Activated CD8-positive, alpha-beta T cell treated with anti-CD3 and anti-CD28 coated beads for 36 hours (primary cell): Measurements from ENCODE around the gene SSTR4. TPM values are rescaled to one million over a fixed set of nuclear protein-coding genes. Genes with fewer than 3 reads are reported as not detected.

Experiments
- ATAC-seq: fragments of 200-7000 bp; cut with Tn5 transposase; one replicate; pipeline ENCODE4 v1.10.0; 2021; ENCODE audit warnings: mild to moderate bottlenecking, moderate library complexity
- CTCF ChIA-PET: fragments of 350-600 bp; sonication (Branson Sonifier 250); formaldehyde crosslinking; loops from one replicate; lab custom pipeline; 2021; ENCODE audit warnings: antibody characterized with exemption; lab: Charles Lee
- POLR2A ChIA-PET: fragments of 350-600 bp; sonication (Branson Sonifier 250); formaldehyde crosslinking; loops from one replicate; lab custom pipeline; 2021; ENCODE audit warnings: antibody characterized with exemption; lab: Charles Lee
- DNase-seq: peaks from one replicate; pipeline ENCODE4 v3.0.0-alpha.2; 2020
- H3K27ac Mint-ChIP-seq: one replicate; pipeline ENCODE4 v1.8.0; 2021; ENCODE audit warnings: mild to moderate bottlenecking, mixed read lengths
- H3K27me3 Mint-ChIP-seq: one replicate; pipeline ENCODE4 v1.8.0; 2021; ENCODE audit warnings: mixed read lengths
- H3K36me3 Mint-ChIP-seq: one replicate; pipeline ENCODE4 v1.8.0; 2021; ENCODE audit warnings: low read depth, mixed read lengths
- H3K4me1 Mint-ChIP-seq: one replicate; pipeline ENCODE4 v1.8.0; 2021; ENCODE audit warnings: low read depth, mixed read lengths
- H3K4me3 Mint-ChIP-seq: one replicate; pipeline ENCODE4 v1.8.0; 2021; ENCODE audit warnings: mild to moderate bottlenecking, moderate library complexity, mixed read lengths
- H3K9me3 Mint-ChIP-seq: one replicate; pipeline ENCODE4 v1.8.0; 2021; ENCODE audit warnings: mixed read lengths
- intact Hi-C: fragments of 100-400 bp; cut with micrococcal nuclease; formaldehyde crosslinking; loops from one replicate; pipeline ENCODE4 v1.10.0; 2022
- total RNA-seq, 2 experiments: library from RNA; stranded (reverse); gene quantifications; one replicate each; pipeline ENCODE4 v1.2.3, GENCODE V29; 2021
- TF ChIP-seq, protein P1 (sequence below): fragments of 200-600 bp; IDR thresholded peaks from one replicate; pipeline ENCODE4 v1.8.0; 2022; ENCODE audit warnings: antibody characterized with exemption, mild to moderate bottlenecking

The SSTR4 gene
- total RNA-seq, 2 experiments from 2014 or later: not detected

GRCh38 chr20:23082846-23083552 lies 47.9 kb downstream of the SSTR4 start:
- ChIA-PET POLR2A (no interaction called here), CTCF (interaction anchor here (0.6 kb wide), 1 partner anchor 421 kb away, joined by 3 read pairs; no protein-coding TSS in a partner anchor)
- Mint-ChIP-seq H3K36me3 (no peaks in the 10 kb centered on the region), H3K4me3 (no peak overlapping the region), H3K27me3 (no peaks in the 10 kb centered on the region), H3K27ac (no peak overlapping the region), H3K9me3 (no peaks in the 10 kb centered on the region), H3K4me1 (peaks cover 6% of the 10 kb centered on the region)
- DNase-seq (no peak), ATAC-seq (no peak)
- intact Hi-C loops: no loop called here
- TF ChIP-seq, protein P1, sequence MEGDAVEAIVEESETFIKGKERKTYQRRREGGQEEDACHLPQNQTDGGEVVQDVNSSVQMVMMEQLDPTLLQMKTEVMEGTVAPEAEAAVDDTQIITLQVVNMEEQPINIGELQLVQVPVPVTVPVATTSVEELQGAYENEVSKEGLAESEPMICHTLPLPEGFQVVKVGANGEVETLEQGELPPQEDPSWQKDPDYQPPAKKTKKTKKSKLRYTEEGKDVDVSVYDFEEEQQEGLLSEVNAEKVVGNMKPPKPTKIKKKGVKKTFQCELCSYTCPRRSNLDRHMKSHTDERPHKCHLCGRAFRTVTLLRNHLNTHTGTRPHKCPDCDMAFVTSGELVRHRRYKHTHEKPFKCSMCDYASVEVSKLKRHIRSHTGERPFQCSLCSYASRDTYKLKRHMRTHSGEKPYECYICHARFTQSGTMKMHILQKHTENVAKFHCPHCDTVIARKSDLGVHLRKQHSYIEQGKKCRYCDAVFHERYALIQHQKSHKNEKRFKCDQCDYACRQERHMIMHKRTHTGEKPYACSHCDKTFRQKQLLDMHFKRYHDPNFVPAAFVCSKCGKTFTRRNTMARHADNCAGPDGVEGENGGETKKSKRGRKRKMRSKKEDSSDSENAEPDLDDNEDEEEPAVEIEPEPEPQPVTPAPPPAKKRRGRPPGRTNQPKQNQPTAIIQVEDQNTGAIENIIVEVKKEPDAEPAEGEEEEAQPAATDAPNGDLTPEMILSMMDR: no peak

DNA sequence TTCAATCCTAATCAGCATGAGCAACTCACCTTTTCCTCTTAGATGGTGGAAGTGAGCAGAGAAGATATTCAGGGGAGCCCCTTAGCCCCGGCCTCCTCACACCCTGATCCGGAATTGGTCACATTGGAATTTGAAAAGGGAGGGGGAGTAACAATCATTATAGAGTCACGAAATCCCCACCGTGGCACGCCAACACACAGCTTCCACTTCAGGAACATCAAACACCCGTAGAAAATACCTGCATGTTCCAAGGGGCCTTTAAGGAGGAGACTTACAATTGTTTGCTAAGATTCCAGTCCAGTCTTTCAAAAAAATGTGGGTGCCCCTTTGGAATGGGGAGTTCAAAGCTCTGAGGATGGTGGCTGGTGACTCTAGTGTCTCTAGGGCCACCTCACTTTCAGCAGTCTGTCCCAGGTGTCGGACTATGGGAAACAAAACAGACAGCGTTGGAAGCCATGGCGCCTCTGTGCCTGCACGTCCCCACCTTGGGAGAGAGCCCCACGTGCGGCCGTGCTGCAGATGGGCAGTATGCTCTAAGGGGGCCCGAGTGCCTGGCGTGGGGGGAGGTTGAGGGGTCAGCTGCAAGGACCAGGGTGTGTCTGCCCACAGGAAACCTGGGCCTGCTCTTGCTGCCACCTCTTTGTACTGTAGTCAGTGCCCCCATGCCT lies 48.6 kb downstream of the SSTR4 start:
- Mint-ChIP-seq H3K27ac (no peak overlapping the region), H3K36me3 (no peaks in the 10 kb centered on the region), H3K27me3 (no peaks in the 10 kb centered on the region), H3K4me3 (no peak overlapping the region), H3K9me3 (no peaks in the 10 kb centered on the region), H3K4me1 (peaks cover 6% of the 10 kb centered on the region)
- intact Hi-C loops: no loop called here
- POLR2A ChIA-PET: no interaction called here
- ATAC-seq: no peak
- TF ChIP-seq, protein P1: no peak
- CTCF ChIA-PET: no interaction called here
- no peak for DNase-seq

DNA sequence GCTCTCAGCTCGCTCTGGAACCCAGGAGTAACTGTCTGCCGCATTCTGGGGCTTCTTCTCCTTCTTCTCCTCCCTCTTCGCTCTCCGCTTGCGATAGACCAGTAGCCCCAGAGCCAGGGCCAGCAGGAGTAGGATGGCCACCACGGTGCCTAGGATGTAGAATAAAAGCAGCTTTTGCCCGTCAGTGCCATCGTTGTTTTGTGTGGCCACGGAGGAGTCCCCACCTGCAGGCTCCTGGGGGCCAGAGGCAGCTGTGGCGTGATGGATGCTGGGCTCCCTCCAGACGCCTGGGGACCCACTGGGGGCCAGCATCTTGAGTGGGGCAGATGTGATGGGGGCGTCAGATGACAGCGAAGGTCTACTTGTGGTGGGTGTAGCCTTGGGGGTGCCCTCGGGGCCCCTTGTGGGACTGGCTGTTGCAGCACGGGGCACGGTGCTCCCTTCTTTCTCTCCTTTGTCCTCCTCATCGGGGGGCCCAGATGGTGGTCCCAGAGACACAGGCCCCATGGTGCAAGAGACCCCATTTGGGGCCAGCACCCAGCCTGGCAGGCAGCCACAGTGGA lies 49.3 kb downstream of the SSTR4 start:
- DNase-seq (no peak), ATAC-seq (no peak)
- ChIA-PET POLR2A (no interaction called here), CTCF (no interaction called here)
- intact Hi-C loops: no loop called here
- peaks cover 6% of the 10 kb centered on the region for H3K4me1 Mint-ChIP-seq
- no peaks in the 10 kb centered on the region for H3K36me3 Mint-ChIP-seq
- H3K9me3 Mint-ChIP-seq: no peaks in the 10 kb centered on the region
- no peak overlapping the region for H3K4me3 Mint-ChIP-seq
- H3K27me3 Mint-ChIP-seq: no peaks in the 10 kb centered on the region
- TF ChIP-seq, protein P1: no peak
- H3K27ac Mint-ChIP-seq: no peak overlapping the region

DNA sequence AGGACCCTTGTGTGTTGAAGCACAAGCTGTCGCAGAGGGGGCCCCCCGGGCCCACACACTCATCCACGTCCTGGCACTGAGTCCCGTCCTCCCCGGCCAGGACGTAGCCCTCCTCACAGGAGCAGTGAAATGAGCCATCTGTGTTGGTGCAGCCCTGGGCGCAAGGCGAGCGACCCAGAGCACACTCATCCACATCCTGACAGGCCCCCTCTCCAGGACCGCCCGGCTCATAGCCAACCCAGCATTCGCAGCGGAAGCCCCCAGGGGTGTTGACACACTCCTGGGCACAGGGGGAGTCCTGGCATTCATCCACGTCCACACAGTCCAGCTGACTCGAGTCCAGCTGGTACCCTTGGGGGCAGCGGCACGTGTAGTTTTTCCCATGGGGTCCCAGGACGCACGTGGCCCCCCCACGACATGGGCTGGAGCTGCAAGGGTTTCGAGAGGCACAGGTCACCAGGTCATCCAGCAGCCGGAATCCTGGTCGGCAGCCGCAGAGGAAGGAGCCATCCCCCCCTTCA lies 49.8 kb downstream of the SSTR4 start:
- Mint-ChIP-seq H3K27me3 (no peaks in the 10 kb centered on the region), H3K36me3 (no peaks in the 10 kb centered on the region), H3K4me1 (peaks cover 6% of the 10 kb centered on the region), H3K9me3 (no peaks in the 10 kb centered on the region), H3K4me3 (no peak overlapping the region), H3K27ac (no peak overlapping the region)
- ChIA-PET CTCF (no interaction called here), POLR2A (no interaction called here)
- intact Hi-C loops: no loop called here
- DNase-seq: no peak
- TF ChIP-seq, protein P1: no peak
- ATAC-seq: no peak
